Dendritic cell treated with granulocyte-macrophage colony-stimulating factor and Interleukin-4, amounts not matched to agents 40 ng/mL and 50 ng/mL, for 4 days (primary cell): ENCODE results near the gene DDAH1.
"Not testable (repeated sequence)": the region's sequence is repeated elsewhere in the genome, so short reads cannot be mapped to it uniquely, and the experiment has no call there.

ENCODE experiments used
- H3K27ac Mint-ChIP-seq: one replicate; pipeline ENCODE4 v1.8.0; 2022; ENCODE audit warnings: mild to moderate bottlenecking, mixed read lengths
- H3K27me3 Mint-ChIP-seq: one replicate; pipeline ENCODE4 v1.8.0; 2022; ENCODE audit warnings: mild to moderate bottlenecking, mixed read lengths
- H3K36me3 Mint-ChIP-seq: one replicate; pipeline ENCODE4 v1.8.0; 2022; ENCODE audit warnings: low read depth, mixed read lengths
- H3K4me1 Mint-ChIP-seq: one replicate; pipeline ENCODE4 v1.8.0; 2022; ENCODE audit warnings: low read depth, mixed read lengths
- H3K4me3 Mint-ChIP-seq: one replicate; pipeline ENCODE4 v1.8.0; 2022; ENCODE audit warnings: mild to moderate bottlenecking, moderate library complexity, mixed read lengths
- H3K9me3 Mint-ChIP-seq: one replicate; pipeline ENCODE4 v1.8.0; 2022; ENCODE audit warnings: mixed read lengths
- intact Hi-C: fragments of 100-400 bp; cut with micrococcal nuclease; formaldehyde crosslinking; loops from one replicate; pipeline ENCODE4 v1.15.0; 2022

The DDAH1 gene

DNA sequence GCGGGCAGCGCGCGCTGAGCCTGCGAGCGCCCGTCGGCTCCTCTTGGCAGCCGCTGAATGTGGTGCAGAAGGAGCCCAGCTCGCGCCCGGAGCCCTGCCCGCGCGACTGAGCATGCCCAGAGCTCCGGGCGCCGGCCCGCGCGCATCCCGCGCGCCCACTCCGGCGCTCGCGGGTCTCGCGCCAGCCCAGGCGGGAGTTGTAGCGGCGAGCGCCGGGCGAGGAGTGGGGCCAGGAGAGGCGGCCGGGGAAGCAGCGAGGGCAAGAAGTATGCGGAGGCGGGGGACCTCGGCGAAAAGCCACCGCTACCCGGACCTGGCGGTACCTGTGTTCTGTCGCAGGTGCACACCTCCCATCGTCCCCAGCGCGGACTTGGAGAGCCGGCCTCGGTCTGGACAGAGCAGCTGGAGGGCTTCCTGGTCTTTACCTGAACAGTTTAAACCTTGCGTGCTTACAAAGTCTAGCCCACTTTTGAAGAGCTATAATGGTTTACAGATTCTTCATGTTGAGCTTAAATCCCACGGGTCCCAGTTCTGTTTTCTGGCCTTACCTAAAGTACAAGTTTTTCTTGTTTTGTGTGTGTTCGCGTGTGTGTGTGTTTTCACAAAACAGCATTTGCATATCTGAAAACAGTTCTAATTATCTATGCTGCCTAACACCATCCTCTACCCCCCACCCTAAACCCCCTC lies at the start of gene DDAH1:
Gene DDAH1, minus strand, starts transcription at position 61 of the 687 bp plus-strand sequence. CDS start 114 bp downstream, outside the sequence.
- H3K36me3 Mint-ChIP-seq = no peaks in the 10 kb centered on the region
- intact Hi-C loops = no loop called here
- H3K27me3 Mint-ChIP-seq = peaks cover 43% of the 10 kb centered on the region
- peaks cover 11% of the 10 kb centered on the region for H3K4me1 Mint-ChIP-seq
- peak within 1 kb of the TSS; percentile 75 for H3K4me3 Mint-ChIP-seq
- H3K9me3 Mint-ChIP-seq = peaks cover 11% of the 10 kb centered on the region
- H3K27ac Mint-ChIP-seq = no peak within 1 kb of the TSS

DNA sequence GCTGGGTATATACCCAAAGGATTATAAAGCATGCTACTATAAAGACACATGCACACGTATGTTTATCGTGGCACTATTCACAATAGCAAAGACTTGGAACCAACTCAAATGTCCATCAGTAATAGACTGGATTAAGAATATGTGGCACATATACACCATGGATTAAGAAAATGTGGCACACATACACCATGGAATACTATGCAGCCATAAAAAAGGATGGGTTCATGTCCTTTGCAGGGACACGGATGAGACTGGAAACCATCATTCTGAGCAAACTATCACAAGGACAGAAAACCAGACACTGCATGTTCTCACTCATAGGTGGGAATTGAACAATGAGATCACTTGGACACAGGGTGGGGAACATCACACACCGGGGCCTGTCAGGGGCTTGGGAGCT lies 49.0 kb upstream of the DDAH1 start:
- H3K4me3 Mint-ChIP-seq, intact Hi-C loops, H3K4me1 Mint-ChIP-seq, H3K36me3 Mint-ChIP-seq, H3K27ac Mint-ChIP-seq, H3K27me3 Mint-ChIP-seq: not testable (repeated sequence)
- H3K9me3 Mint-ChIP-seq = peaks cover 21% of the 10 kb centered on the region

DNA sequence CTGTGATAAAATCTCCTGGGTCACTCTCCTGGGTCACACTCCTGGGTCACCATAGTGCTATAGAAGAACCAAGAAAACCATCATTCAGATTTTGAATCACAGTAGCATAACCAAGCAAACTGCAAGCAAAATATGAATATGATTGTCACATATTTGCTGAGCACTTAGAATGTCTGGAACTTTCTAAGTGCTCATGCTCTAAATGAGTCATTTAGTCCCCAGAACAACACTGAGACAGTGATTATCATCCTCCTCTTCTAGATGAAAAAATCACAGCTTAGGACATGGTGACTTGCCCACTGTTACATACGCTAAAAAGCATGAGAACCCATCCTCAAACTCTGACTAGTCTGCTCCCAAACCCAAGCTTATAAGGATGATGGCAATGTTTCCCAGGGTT lies 39.5 kb upstream of the DDAH1 start:
- intact Hi-C loops = loop anchor here (5.0 kb wide), 1 partner anchor 197 kb away; no protein-coding TSS in a partner anchor
- Mint-ChIP-seq H3K9me3 (peaks cover 10% of the 10 kb centered on the region), H3K27ac (no peak overlapping the region), H3K4me3 (no peak overlapping the region), H3K36me3 (no peaks in the 10 kb centered on the region), H3K27me3 (peaks cover 4% of the 10 kb centered on the region), H3K4me1 (no peaks in the 10 kb centered on the region)

DNA sequence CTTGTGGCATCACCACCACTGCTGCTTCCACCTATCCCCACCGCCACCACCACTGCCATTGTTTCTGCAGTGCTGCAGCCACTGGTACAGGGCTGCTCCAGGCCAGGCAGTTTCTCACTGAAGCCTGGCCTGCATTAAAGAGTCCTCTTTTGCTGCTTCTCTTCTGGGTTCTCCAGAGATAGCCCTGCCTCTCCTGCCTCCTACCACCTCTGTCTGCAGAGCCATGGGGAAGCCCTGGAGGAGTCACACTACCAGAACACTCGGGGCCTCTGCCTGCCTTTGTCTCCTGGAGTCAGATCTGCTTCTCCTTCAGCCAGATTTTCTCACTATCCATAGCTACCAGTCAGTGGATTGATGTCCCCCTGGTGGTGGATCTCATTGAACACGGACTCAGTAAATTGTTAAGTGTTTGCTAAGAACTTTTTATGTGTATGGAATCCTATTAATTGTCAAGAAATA lies 37.7 kb upstream of the DDAH1 start:
- Mint-ChIP-seq H3K27ac (no peak overlapping the region), H3K9me3 (peaks cover 10% of the 10 kb centered on the region), H3K36me3 (no peaks in the 10 kb centered on the region), H3K4me1 (no peaks in the 10 kb centered on the region), H3K4me3 (no peak overlapping the region), H3K27me3 (peaks cover 4% of the 10 kb centered on the region)
- intact Hi-C loops = loop anchor here (5.0 kb wide), 1 partner anchor 195 kb away; no protein-coding TSS in a partner anchor

DNA sequence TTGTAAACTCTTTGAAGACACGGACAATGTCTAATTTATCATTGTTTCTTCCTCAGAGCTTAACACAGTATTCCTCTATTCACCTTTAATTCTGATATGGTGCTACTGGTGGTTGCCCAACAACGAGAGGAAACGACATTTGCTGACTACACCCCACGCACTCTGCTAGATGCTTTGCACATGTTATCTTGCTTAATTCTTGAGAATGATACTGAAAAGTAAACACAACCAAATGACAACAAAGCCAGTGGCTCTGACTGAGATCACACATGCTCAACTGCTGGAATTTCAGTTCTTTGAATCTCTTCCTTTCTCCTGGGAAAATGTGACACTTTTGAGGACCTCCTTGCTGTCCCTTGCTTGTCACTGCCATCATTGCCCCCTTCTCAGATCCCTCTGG lies 37.2 kb upstream of the DDAH1 start:
- Mint-ChIP-seq H3K4me3 (no peak overlapping the region), H3K4me1 (no peaks in the 10 kb centered on the region), H3K36me3 (no peaks in the 10 kb centered on the region), H3K9me3 (peaks cover 10% of the 10 kb centered on the region), H3K27ac (no peak overlapping the region), H3K27me3 (peaks cover 4% of the 10 kb centered on the region)
- intact Hi-C loops = loop anchor here (5.0 kb wide), 1 partner anchor 195 kb away; no protein-coding TSS in a partner anchor

DNA sequence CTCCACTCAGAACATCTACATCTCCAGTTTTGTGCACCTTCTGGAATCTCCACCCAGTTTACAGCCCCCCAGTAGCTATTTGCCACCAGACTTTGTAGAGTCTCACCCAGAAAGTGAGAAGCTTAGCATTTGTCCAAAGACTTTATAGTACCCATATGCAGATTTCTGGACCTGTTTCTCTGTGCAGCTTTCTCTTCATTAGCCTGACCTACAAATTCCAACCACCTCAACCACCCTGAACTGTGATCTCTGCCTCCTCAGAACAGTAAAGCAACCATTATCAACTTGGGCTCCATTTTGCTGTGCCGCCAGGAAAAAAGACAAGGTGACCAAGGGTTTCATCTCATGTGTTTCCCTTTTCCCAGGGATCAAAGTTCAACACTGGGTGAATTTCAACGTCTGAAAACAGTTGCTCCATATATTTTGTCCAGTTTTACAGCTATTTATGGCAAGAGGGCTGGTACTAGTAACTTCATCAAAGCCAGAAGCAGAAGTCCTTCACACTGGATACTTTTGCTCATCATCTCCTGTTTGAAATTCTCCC lies 36.5 kb upstream of the DDAH1 start:
- H3K9me3 Mint-ChIP-seq = peaks cover 10% of the 10 kb centered on the region
- H3K27me3 Mint-ChIP-seq = peaks cover 4% of the 10 kb centered on the region
- no peaks in the 10 kb centered on the region for H3K36me3 Mint-ChIP-seq
- H3K4me1 Mint-ChIP-seq = no peaks in the 10 kb centered on the region
- H3K27ac Mint-ChIP-seq = no peak overlapping the region
- no peak overlapping the region for H3K4me3 Mint-ChIP-seq
- intact Hi-C loops = loop anchor here (5.0 kb wide), 1 partner anchor 194 kb away; no protein-coding TSS in a partner anchor

DNA sequence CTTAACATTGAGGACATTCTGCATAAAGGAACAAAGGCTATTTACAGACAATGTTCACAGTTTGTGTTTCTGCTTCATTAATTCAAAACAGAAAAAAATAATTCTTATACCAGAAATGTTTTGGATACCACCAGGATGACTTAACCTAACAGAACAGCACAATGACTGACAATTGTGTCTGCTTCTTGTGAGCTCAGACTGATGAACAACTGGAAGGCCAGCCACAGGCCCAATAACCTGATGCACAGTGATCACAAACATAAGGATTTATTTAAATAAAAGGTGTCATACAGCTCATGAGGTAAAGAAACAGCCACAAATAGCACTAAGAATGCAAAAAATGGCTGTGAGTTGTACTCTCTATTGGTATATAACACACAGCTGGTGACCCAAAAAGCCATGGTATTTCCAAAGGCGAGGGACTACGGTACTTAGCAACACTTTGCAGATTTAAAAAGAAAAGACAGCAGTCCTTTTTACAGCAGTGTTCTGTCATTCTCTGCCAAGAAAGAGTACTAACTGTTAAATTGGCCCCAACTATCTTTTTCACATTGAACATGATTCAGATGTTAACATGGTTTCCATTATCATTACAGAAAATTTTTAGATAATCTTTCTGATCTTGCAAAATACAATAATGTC lies 32.1 kb upstream of the DDAH1 start:
- Mint-ChIP-seq H3K4me3 (no peak overlapping the region), H3K9me3 (peaks cover 10% of the 10 kb centered on the region), H3K36me3 (no peaks in the 10 kb centered on the region), H3K27me3 (no peaks in the 10 kb centered on the region), H3K27ac (no peak overlapping the region), H3K4me1 (no peaks in the 10 kb centered on the region)
- intact Hi-C loops = no loop called here

DNA sequence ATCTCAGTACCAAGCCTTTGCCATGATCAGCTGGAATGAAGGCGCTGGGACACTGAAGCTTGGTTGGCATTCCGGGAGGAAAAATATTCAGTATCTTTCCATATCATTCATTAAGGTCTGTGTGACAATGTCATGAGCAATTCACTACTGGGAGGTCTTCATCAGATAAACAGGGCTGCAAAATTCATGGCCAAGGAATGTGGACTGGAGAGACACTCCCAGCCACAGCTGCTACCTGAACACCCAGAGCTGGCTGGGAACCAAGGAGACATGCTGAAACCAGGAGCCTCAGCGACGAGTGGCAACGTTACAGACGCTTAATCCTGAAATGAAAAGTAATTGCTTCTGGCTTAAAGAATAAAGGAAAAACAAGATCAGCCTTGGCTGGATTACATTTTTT lies 30.6 kb upstream of the DDAH1 start:
- no peaks in the 10 kb centered on the region for H3K4me1 Mint-ChIP-seq

DNA sequence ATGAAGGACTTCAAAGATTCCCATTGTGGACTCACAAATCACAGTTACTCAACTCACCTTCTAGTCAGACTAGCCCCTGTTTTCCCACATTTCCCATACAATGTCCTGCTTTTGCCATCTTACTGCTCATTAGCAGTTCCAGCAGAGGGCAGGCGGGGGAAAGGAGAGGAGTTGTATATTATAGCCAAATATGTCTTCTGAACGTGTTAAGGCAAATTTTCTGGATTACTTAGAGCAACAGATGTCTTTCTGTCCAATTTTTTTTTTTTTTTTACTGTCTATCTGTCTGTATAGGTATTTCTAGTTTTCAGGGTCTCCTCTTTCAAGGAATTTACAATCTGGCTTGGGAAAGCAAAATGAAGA lies 29.9 kb upstream of the DDAH1 start:
- intact Hi-C loops = no loop called here
- H3K4me3 Mint-ChIP-seq = no peak overlapping the region

More for the DNA sequence above, 30.6 kb upstream of the DDAH1 start:
- Mint-ChIP-seq H3K9me3 (peaks cover 9% of the 10 kb centered on the region), H3K4me3 (no peak overlapping the region), H3K36me3 (no peaks in the 10 kb centered on the region), H3K27me3 (no peaks in the 10 kb centered on the region), H3K27ac (no peak overlapping the region)
- intact Hi-C loops = no loop called here

DNA sequence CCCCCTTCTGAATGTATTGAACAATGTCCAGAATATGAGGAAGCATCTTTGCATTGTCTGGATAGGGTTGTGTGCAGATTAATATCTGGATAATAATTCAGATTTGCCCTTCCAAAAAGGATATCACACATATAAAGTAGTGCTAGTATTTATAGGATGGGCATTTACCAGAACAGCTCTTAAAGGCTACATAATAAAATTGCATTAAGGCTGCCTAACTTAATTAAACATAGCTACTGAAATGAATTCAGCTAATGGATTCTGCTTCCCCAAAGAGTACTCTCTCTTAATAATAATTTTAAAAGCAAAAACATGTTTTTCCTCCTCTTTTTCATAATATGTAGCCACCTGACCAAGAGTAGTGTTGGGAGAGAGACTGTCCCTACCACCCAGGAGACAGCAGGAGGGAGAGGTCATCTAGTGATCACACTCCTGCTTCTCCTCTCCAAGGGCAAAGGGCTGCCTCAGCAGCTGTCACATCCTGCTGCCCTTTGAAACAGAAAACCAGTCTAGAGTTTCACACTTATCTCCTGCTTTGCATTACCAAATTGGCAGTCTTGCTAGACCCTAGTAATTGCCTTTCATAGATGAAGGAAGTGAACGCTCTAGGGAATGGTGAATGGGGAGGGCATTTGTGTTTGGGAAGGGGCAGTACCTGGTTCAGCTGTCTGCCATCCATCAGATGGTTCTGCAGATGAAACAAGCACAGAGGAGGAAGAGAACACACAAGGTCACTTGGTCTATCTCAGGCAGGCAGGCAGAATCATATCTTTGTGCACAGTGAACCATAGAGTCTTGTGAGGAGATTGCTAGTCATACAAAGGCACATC lies 29.3 kb upstream of the DDAH1 start:
- H3K36me3 Mint-ChIP-seq = no peaks in the 10 kb centered on the region
- intact Hi-C loops = no loop called here
- H3K4me1 Mint-ChIP-seq = no peaks in the 10 kb centered on the region
- H3K27ac Mint-ChIP-seq = no peak overlapping the region
- H3K4me3 Mint-ChIP-seq = no peak overlapping the region
- no peaks in the 10 kb centered on the region for H3K27me3 Mint-ChIP-seq
- H3K9me3 Mint-ChIP-seq = no peaks in the 10 kb centered on the region

More for the DNA sequence above, 29.9 kb upstream of the DDAH1 start:
- H3K4me1 Mint-ChIP-seq = no peaks in the 10 kb centered on the region
- H3K36me3 Mint-ChIP-seq = no peaks in the 10 kb centered on the region
- no peak overlapping the region for H3K27ac Mint-ChIP-seq
- H3K27me3 Mint-ChIP-seq = no peaks in the 10 kb centered on the region
- H3K9me3 Mint-ChIP-seq = peaks cover 2% of the 10 kb centered on the region

DNA sequence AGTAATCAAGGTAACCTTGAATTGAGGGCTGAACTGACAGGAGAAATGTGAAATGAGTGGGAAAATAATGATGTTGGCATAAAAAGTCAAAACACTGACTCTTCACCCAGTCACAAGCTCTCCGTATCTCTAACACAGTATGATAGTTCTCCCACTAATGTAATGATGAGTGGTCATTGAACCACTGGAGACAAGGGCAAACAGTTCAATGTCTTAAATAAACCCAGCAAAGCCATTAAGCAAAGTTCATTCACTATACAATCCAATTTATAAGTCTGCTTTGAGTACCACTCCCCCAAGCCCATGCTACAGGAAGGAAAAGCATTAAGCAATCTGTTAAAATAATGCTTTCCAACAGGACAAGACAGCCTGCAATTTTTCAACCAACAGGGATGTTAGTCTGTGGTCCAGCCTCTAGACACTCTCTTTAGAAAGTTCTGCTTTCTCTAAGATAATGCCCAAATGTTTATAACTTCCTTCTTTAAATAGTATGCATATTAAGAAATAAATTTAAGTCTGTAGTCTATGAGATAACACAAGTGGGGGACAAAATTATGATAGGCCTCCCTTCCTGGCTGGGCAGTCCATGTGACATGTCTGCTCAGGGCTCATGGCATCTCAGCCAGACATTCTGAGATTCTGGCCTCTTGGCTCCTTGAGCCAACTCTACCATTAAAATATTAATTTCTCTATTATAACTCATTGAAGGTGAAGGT lies 25.5 kb upstream of the DDAH1 start:
- Mint-ChIP-seq H3K27ac (no peak overlapping the region), H3K27me3 (no peaks in the 10 kb centered on the region), H3K4me3 (no peak overlapping the region), H3K4me1 (no peaks in the 10 kb centered on the region), H3K9me3 (no peaks in the 10 kb centered on the region), H3K36me3 (no peaks in the 10 kb centered on the region)
- intact Hi-C loops = no loop called here

DNA sequence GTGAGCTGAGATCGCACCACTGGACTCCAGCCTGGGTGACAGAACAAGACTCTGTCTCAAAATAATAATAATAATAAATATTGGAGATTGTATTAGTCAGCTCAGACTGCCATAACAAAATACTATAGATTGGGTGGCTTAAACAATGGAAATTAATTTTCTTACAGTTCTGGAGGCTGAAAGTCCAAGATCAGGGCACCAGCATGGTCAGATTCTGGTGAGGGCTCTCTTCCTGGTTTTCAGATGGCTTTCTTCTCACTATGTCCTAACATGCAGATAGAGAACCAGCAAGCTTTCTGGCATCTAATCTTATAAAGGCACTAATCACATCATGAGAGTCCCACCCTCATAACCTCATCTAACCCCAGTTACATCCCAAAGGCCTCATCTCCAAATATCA lies 23.2 kb upstream of the DDAH1 start:
- Mint-ChIP-seq H3K27ac (no peak overlapping the region), H3K27me3 (no peaks in the 10 kb centered on the region), H3K4me3 (no peak overlapping the region), H3K9me3 (no peaks in the 10 kb centered on the region), H3K4me1 (no peaks in the 10 kb centered on the region), H3K36me3 (no peaks in the 10 kb centered on the region)
- intact Hi-C loops = no loop called here

DNA sequence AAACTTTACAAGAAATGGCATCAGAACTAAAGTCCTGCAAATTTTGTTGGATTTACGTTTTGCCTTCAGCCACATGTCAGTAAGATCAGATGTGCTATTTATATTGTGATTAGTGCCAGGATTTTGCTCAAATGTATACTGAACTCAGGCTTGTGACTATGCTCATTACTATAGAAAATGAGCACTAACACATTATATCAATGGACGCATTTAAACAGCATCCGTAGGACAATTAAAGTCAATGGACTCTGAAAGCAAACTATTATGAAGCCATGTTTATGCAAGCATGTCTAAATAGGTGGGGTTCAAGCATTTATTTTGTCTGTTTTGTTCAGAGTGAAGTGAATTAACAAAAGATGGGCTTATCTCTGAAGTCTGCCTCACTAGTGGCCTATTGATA lies 20.6 kb upstream of the DDAH1 start:
- H3K4me1 Mint-ChIP-seq = no peaks in the 10 kb centered on the region
- no peak overlapping the region for H3K27ac Mint-ChIP-seq
- H3K4me3 Mint-ChIP-seq = no peak overlapping the region
- intact Hi-C loops = no loop called here
- no peaks in the 10 kb centered on the region for H3K36me3 Mint-ChIP-seq
- no peaks in the 10 kb centered on the region for H3K9me3 Mint-ChIP-seq
- no peaks in the 10 kb centered on the region for H3K27me3 Mint-ChIP-seq
